IMR-90 (cell line): Measurements from ENCODE around the gene TMEM200A. TPM values are rescaled to one million over a fixed set of nuclear protein-coding genes. Genes with fewer than 3 reads are reported as not detected.
A peak's percentile ranks its signal among the peaks of the same experiment; 100 is the strongest.

Experiments
- ATAC-seq: fragments of 200-7000 bp; cut with Tn5 transposase; 2 replicates; pipeline ENCODE4 v1.9.1; 2020; ENCODE audit warnings: low read depth, mild to moderate bottlenecking, moderate library complexity
- BruUV-seq: library from RNA; stranded (reverse); fragments of 400-500 nt; replicated peaks from 2 replicates; lab custom pipeline; 2021; lab: Mats Ljungman, UMichigan
- CTCF ChIA-PET: fragments of 300-600 bp; formaldehyde crosslinking; extraction: SDS; loops from one replicate; lab custom pipeline; 2021; ENCODE audit warnings: antibody characterized with exemption; lab: Yijun Ruan, JAX
- POLR2A ChIA-PET: fragments of 300-600 bp; sonication (Branson Sonifier 250); formaldehyde crosslinking; loops from one replicate; lab custom pipeline; 2022; ENCODE audit warnings: antibody characterized with exemption; ENCODE audit not compliant: unreplicated experiment; lab: Charles Lee
- DNase-seq: peaks from one replicate; pipeline ENCODE4 v3.0.0; 2013
- H2AFZ ChIP-seq: replicated peaks from 2 replicates; pipeline ENCODE3; 2013; ENCODE audit warnings: low read length, mild to moderate bottlenecking; ENCODE audit not compliant: poor library complexity
- H2AK5ac ChIP-seq: 2 replicates; pipeline ENCODE4 v1.6.1; 2013; ENCODE audit warnings: low read depth, low read length, inconsistent platforms
- H2AK9ac ChIP-seq: replicated peaks from 2 replicates; pipeline ENCODE3; 2013; ENCODE audit warnings: mild to moderate bottlenecking, low read depth, low read length, moderate library complexity; ENCODE audit not compliant: poor library complexity
- H2BK120ac ChIP-seq: 2 replicates; pipeline ENCODE4 v1.6.1; 2013; ENCODE audit warnings: low read depth, low read length, inconsistent platforms
- H2BK15ac ChIP-seq: 3 replicates; pipeline ENCODE4 v1.6.1; 2013; ENCODE audit warnings: low read depth, low read length, inconsistent platforms
- H2BK20ac ChIP-seq: 2 replicates; pipeline ENCODE4 v1.6.1; 2013; ENCODE audit warnings: low read depth, mild to moderate bottlenecking, inconsistent platforms, low read length, moderate library complexity
- H2BK5ac ChIP-seq: 2 replicates; pipeline ENCODE4 v1.6.1; 2013; ENCODE audit warnings: mild to moderate bottlenecking, low read depth, low read length, inconsistent platforms; ENCODE audit not compliant: poor library complexity, severe bottlenecking
- H3K14ac ChIP-seq: replicated peaks from 2 replicates; pipeline ENCODE4 v1.6.1; 2013; ENCODE audit warnings: low read depth, low read length, inconsistent platforms
- H3K18ac ChIP-seq: 2 replicates; pipeline ENCODE4 v1.6.1; 2013; ENCODE audit warnings: low read depth, low read length, control low read depth
- H3K23ac ChIP-seq: 2 replicates; pipeline ENCODE4 v1.6.1; 2013; ENCODE audit warnings: low read depth, low read length, inconsistent platforms
- H3K27ac ChIP-seq: 2 replicates; pipeline ENCODE4 v1.5.1; 2013; ENCODE audit warnings: mild to moderate bottlenecking, control low read depth, low read length; ENCODE audit not compliant: insufficient read depth
- H3K27me3 ChIP-seq: 2 replicates; pipeline ENCODE4 v1.6.1; 2013; ENCODE audit warnings: low read length; ENCODE audit not compliant: control insufficient read depth, insufficient read depth
- H3K36me3 ChIP-seq: 2 replicates; pipeline ENCODE4 v1.6.1; 2013; ENCODE audit warnings: low read length, mixed read lengths; ENCODE audit not compliant: control insufficient read depth, insufficient read depth
- H3K4ac ChIP-seq: 2 replicates; pipeline ENCODE4 v1.6.1; 2013; ENCODE audit warnings: low read depth, low read length, inconsistent platforms
- H3K4me1 ChIP-seq: 2 replicates; pipeline ENCODE4 v1.6.1; 2013; ENCODE audit warnings: low read length, mixed read lengths; ENCODE audit not compliant: control insufficient read depth, insufficient read depth
- H3K4me2 ChIP-seq: 2 replicates; pipeline ENCODE4 v1.6.1; 2013; ENCODE audit warnings: low read depth, mild to moderate bottlenecking, control low read depth, low read length, moderate library complexity
- H3K4me3 ChIP-seq: 2 replicates; pipeline ENCODE4 v1.5.1; 2013; ENCODE audit warnings: low read depth, mild to moderate bottlenecking, control low read depth, low read length, moderate library complexity; ENCODE audit not compliant: insufficient read depth
- H3K56ac ChIP-seq: 2 replicates; pipeline ENCODE4 v1.6.1; 2013; ENCODE audit warnings: low read length, inconsistent platforms; ENCODE audit not compliant: insufficient read depth; ENCODE audit errors: extremely low read depth
- H3K79me1 ChIP-seq, 2 experiments: 2 replicates each; pipeline ENCODE4 v1.6.1; 2013; ENCODE audit warnings: low read length in 2 of 2, inconsistent platforms in 1 of 2, low read depth in 1 of 2
- H3K9ac ChIP-seq: 2 replicates; pipeline ENCODE4 v1.6.1; 2013; ENCODE audit warnings: low read depth, low read length, control low read depth
- H3K9me1 ChIP-seq: 2 replicates; pipeline ENCODE4 v1.6.1; 2013; ENCODE audit warnings: low read length, inconsistent platforms; ENCODE audit not compliant: insufficient read depth
- H3K9me3 ChIP-seq: 2 replicates; pipeline ENCODE4 v1.6.1; 2013; ENCODE audit warnings: low read length; ENCODE audit not compliant: control insufficient read depth, insufficient read depth
- H4K20me1 ChIP-seq: 2 replicates; pipeline ENCODE4 v1.6.1; 2013; ENCODE audit warnings: low read length, inconsistent platforms; ENCODE audit not compliant: insufficient read depth
- H4K5ac ChIP-seq: 2 replicates; pipeline ENCODE4 v1.6.1; 2013; ENCODE audit warnings: mild to moderate bottlenecking, low read depth, low read length, control low read depth
- H4K8ac ChIP-seq, 2 experiments: 2 replicates each; pipeline ENCODE4 v1.6.1; 2013; ENCODE audit warnings: low read depth in 2 of 2, low read length in 2 of 2, control low read depth in 1 of 2, inconsistent platforms in 1 of 2
- H4K91ac ChIP-seq: 2 replicates; pipeline ENCODE4 v1.6.1; 2013; ENCODE audit warnings: low read depth, low read length, inconsistent platforms; ENCODE audit not compliant: insufficient read depth
- MAFK ChIP-seq: IDR thresholded peaks from 2 replicates; pipeline ENCODE4 v1.6.1; 2012; ENCODE audit warnings: low read depth, low read length, improper control_type of control experiment
- MAZ ChIP-seq: IDR thresholded peaks from 2 replicates; pipeline ENCODE4 v1.6.1; 2012; ENCODE audit warnings: low read depth, mild to moderate bottlenecking, low read length, improper control_type of control experiment, moderate library complexity, borderline replicate concordance
- POLR2A ChIP-seq: IDR thresholded peaks from 2 replicates; pipeline ENCODE4 v1.6.1; 2012; ENCODE audit warnings: mild to moderate bottlenecking, low read depth, low read length
- RAD21 ChIP-seq: IDR thresholded peaks from 2 replicates; pipeline ENCODE4 v1.6.1; 2012; ENCODE audit warnings: low read length, improper control_type of control experiment
- RCOR1 ChIP-seq: IDR thresholded peaks from 2 replicates; pipeline ENCODE4 v1.6.1; 2012; ENCODE audit warnings: mild to moderate bottlenecking, low read length, improper control_type of control experiment; ENCODE audit not compliant: insufficient replicate concordance
- WGBS, 2 experiments: methylation state at CpG; one replicate each; pipeline versions ENCODE4 v1.1.5 to v1.1.7; 2013; ENCODE audit warnings: missing lambda C conversion rate in 2 of 2; ENCODE audit not compliant: insufficient read length in 1 of 2; ENCODE audit errors: extremely low coverage in 2 of 2; 5-methylcytosine and 5-hydroxymethylcytosine counted together
- dilution Hi-C: fragments of 300-500 bp; cut with HindIII; formaldehyde crosslinking; loops from one replicate; pipeline ENCODE4 v1.14.3; 2018; ENCODE audit warnings: low sequenced_read_pairs; ENCODE audit not compliant: unreplicated experiment
- in situ Hi-C: fragments of 300-500 bp; cut with MboI; formaldehyde crosslinking; loops from 3 replicates; pipeline ENCODE4 v1.14.3; 2019; ENCODE audit warnings: low sequenced_read_pairs, inconsistent platforms, mixed read lengths
- intact Hi-C: fragments of 100-400 bp; cut with micrococcal nuclease; formaldehyde crosslinking; loops from 2 replicates; pipeline ENCODE4 v1.10.0; 2022
- polyA plus RNA-seq, 3 experiments: library from polyadenylated mRNA; depleted of rRNA; stranded (reverse); fragments of >200 nt; gene quantifications; 2 replicates each; pipeline ENCODE4 v1.2.3, GENCODE V29; 2012; ENCODE audit warnings: low replicate concordance in 1 of 3
- total RNA-seq: library from RNA; depleted of rRNA; stranded (reverse); fragments of >200 nt; gene quantifications from 2 replicates; pipeline ENCODE4 v1.2.3, GENCODE V29; 2012

TMEM200A gene
- total and polyA plus RNA-seq, 2 of the 4 experiments (the other 2 are of a cell fraction), result 22.8 to 37.1 TPM

DNA sequence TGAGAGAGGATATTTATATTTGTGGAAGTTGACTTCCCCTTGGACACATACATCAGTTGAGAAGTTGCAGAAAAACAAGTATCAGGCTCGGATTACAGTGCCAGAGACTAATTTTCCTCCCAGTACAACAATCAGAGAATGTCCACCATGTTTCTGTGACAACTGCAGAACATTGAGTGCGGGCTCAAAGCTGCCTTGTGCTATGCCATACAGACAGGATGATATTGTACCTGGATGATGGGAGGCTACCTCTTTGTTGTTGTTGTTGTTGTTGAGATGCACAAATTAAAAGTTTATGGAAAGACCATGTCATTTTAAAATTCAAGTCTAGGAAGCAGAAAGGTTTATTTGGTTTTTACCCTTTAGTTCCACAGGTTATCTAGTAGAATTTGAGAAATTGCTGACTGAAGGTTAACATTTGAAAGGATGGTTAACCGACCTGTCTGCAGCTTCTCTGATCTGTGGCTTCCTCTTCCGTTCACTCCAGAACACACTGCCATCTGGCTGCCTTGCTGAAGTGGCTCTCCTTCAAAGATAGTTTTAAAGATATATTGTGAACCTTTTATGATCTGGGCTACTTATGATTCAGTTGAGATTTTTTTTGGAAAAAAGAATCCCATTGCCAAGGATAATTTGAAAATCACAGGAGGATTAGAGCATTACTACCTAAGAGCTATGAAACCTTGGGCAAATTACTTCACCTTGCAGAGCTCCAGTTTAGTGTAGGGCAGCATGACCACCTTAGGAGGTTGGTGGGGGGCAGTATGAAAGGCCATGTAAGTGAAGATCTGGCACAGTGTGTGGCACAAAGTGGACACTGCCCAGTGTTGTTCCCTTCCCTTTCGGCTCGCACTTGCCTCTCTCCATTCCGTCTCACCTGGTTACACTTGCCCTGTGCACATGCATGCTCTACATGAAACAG lies 15.9 kb downstream of the TMEM200A start:
- Histone ChIP-seq H3K4me3 (no peak overlapping the region), H3K18ac (no peak overlapping the region), H2BK5ac (no peak overlapping the region), H4K91ac (no peak overlapping the region), H2BK120ac (no peak overlapping the region), H3K9me1 (no peaks in the 10 kb centered on the region; the same call in 1 of the 2 replicates), H3K4ac (no peak overlapping the region), H2BK20ac (no peak overlapping the region), H3K9me3 (no peaks in the 10 kb centered on the region), H3K36me3 (no peaks in the 10 kb centered on the region; the same call in 1 of the 2 replicates), H2AFZ (no peak overlapping the region), H3K27me3 (no peaks in the 10 kb centered on the region), H4K20me1 (no peaks in the 10 kb centered on the region), H3K27ac (no peak overlapping the region), H4K5ac (no peak overlapping the region), H2BK15ac (no peak overlapping the region), H3K56ac (no peak overlapping the region), H3K23ac (no peak overlapping the region), H3K14ac (0 out of 2 replicates have a peak overlapping the region, but pooled peaks have one; percentile 4), H3K9ac (no peak overlapping the region), H2AK9ac (no peak overlapping the region), H3K4me1 (peaks cover 10% of the 10 kb centered on the region), H2AK5ac (peak overlapping the region; percentile 55; the same call in 1 of the 2 replicates), H4K8ac (no peak overlapping the region), H3K79me1 (peaks cover 14 to 47% of the 10 kb centered on the region in 2 experiments), H3K4me2 (no peak overlapping the region)
- CTCF ChIA-PET, result no interaction called here
- no TSS peak for BruUV-seq
- intact Hi-C loops, result no loop called here
- TF ChIP-seq POLR2A (no peak), MAFK (0 out of 2 replicates have a peak, but pooled peaks have one; percentile 15), MAZ (no peak), RCOR1 (no peak), RAD21 (no peak)
- WGBS, 2 experiments, result 79% methylated on average over 2 of the region's 7 CpGs; no CpG with 5 or more reads in 1 of the 2 experiments
- dilution Hi-C loops, result no loop called here
- no peak for ATAC-seq
- in situ Hi-C loops, result no loop called here
- DNase-seq, result no peak
- POLR2A ChIA-PET, result no interaction called here
